WTC11 (cell line): ENCODE results near the gene KLF7. TPM values are rescaled to one million over a fixed set of nuclear protein-coding genes. Genes with fewer than 3 reads are reported as not detected.

Source experiments
- ATAC-seq: fragments of 200-7000 bp; cut with Tn5 transposase; 2 replicates; pipeline ENCODE4 v1.10.0; 2021; ENCODE audit warnings: mild to moderate bottlenecking, moderate library complexity
- CTCF ChIA-PET: fragments of 300-600 bp; sonication (Branson Sonifier 250); formaldehyde crosslinking; loops from one replicate; lab custom pipeline; 2021; ENCODE audit warnings: antibody characterized with exemption; lab: Charles Lee
- POLR2A ChIA-PET: fragments of 350-600 bp; sonication (Branson Sonifier 250); formaldehyde crosslinking; loops from one replicate; lab custom pipeline; 2021; ENCODE audit warnings: antibody characterized with exemption; lab: Charles Lee
- DNase-seq: peaks from one replicate; pipeline ENCODE4 v3.0.0; 2021; ENCODE audit warnings: low spot score
- H3K27ac Mint-ChIP-seq: 2 replicates; pipeline ENCODE4 v1.8.0; 2021; ENCODE audit warnings: mixed read lengths
- H3K27me3 Mint-ChIP-seq: 2 replicates; pipeline ENCODE4 v1.8.0; 2021; ENCODE audit warnings: low read depth, mild to moderate bottlenecking, moderate library complexity, mixed read lengths
- H3K36me3 Mint-ChIP-seq: 2 replicates; pipeline ENCODE4 v1.8.0; 2021; ENCODE audit warnings: mixed read lengths
- H3K4me1 Mint-ChIP-seq: 2 replicates; pipeline ENCODE4 v1.8.0; 2022; ENCODE audit warnings: mixed read lengths
- H3K4me3 Mint-ChIP-seq: 2 replicates; pipeline ENCODE4 v1.8.0; 2021; ENCODE audit warnings: mild to moderate bottlenecking, moderate library complexity, mixed read lengths
- H3K9me3 Mint-ChIP-seq: 2 replicates; pipeline ENCODE4 v1.8.0; 2021; ENCODE audit warnings: mixed read lengths
- ATF6 ChIP-seq: sonication (generic); formaldehyde crosslinking; IDR thresholded peaks from 2 replicates; pipeline ENCODE4 v1.8.1; 2023; ENCODE audit warnings: mild to moderate bottlenecking, missing genetic modification reagents
- CBFB ChIP-seq: sonication (generic); formaldehyde crosslinking; IDR thresholded peaks from 2 replicates; pipeline ENCODE4 v1.8.1; 2022; ENCODE audit warnings: mild to moderate bottlenecking, low read depth, missing genetic modification reagents
- EMX1 ChIP-seq: fragments of 250-450 bp; sonication (Bioruptor Pico); IDR thresholded peaks from 2 replicates; pipeline ENCODE4 v1.8.0; 2021; ENCODE audit warnings: mild to moderate bottlenecking
- ESRRA ChIP-seq: sonication (generic); formaldehyde crosslinking; IDR thresholded peaks from 2 replicates; pipeline ENCODE4 v1.8.1; 2022; ENCODE audit warnings: mild to moderate bottlenecking, missing genetic modification reagents, borderline replicate concordance
- GRHL2 ChIP-seq: fragments of 250-450 bp; sonication (Bioruptor Pico); IDR thresholded peaks from 2 replicates; pipeline ENCODE4 v1.8.0; 2022; ENCODE audit warnings: mild to moderate bottlenecking, moderate library complexity; ENCODE audit not compliant: insufficient replicate concordance, severe bottlenecking
- HMGA2 ChIP-seq: fragments of 250-450 bp; sonication (Bioruptor Pico); IDR thresholded peaks from 2 replicates; pipeline ENCODE4 v1.4.0; 2021; ENCODE audit warnings: mild to moderate bottlenecking, moderate library complexity
- MYBL2 ChIP-seq: sonication (generic); formaldehyde crosslinking; IDR thresholded peaks from 2 replicates; pipeline ENCODE4 v1.8.1; 2023; ENCODE audit warnings: mild to moderate bottlenecking, moderate library complexity, missing genetic modification reagents
- NFATC4 ChIP-seq: fragments of 250-450 bp; sonication (Bioruptor Pico); IDR thresholded peaks from 2 replicates; pipeline ENCODE4 v1.9.0; 2021; ENCODE audit warnings: mild to moderate bottlenecking
- OVOL2 ChIP-seq: fragments of 250-450 bp; sonication (Bioruptor Pico); IDR thresholded peaks from 2 replicates; pipeline ENCODE4 v1.9.0; 2021; ENCODE audit warnings: mild to moderate bottlenecking, borderline replicate concordance
- RORB ChIP-seq: fragments of 250-450 bp; sonication (Bioruptor Pico); IDR thresholded peaks from 2 replicates; pipeline ENCODE4 v1.9.0; 2021; ENCODE audit warnings: mild to moderate bottlenecking
- TCF7 ChIP-seq: sonication (generic); formaldehyde crosslinking; IDR thresholded peaks from 2 replicates; pipeline ENCODE4 v1.8.0; 2022; ENCODE audit warnings: mild to moderate bottlenecking, low read depth, missing genetic modification reagents, moderate library complexity
- TEAD4 ChIP-seq: sonication (generic); formaldehyde crosslinking; IDR thresholded peaks from 2 replicates; pipeline ENCODE4 v1.8.0; 2022; ENCODE audit warnings: mild to moderate bottlenecking, missing genetic modification reagents
- ZBTB21 ChIP-seq: sonication (generic); formaldehyde crosslinking; IDR thresholded peaks from 2 replicates; pipeline ENCODE4 v1.8.1; 2023; ENCODE audit warnings: mild to moderate bottlenecking, missing genetic modification reagents, borderline replicate concordance
- ZMAT4 ChIP-seq: fragments of 250-450 bp; sonication (Bioruptor Pico); IDR thresholded peaks from 2 replicates; pipeline ENCODE4 v1.9.0; 2021; ENCODE audit warnings: mild to moderate bottlenecking
- ZNF138 ChIP-seq: sonication (generic); formaldehyde crosslinking; conservative IDR thresholded peaks from 2 replicates; pipeline ENCODE4 v1.8.1; 2022; ENCODE audit warnings: mild to moderate bottlenecking, moderate library complexity, missing genetic modification reagents
- ZNF396 ChIP-seq: fragments of 250-450 bp; sonication (Bioruptor Pico); IDR thresholded peaks from 2 replicates; pipeline ENCODE4 v1.8.0; 2021; ENCODE audit warnings: mild to moderate bottlenecking, moderate library complexity, borderline replicate concordance
- ZNF423 ChIP-seq: fragments of 250-450 bp; sonication (Bioruptor Pico); IDR thresholded peaks from 2 replicates; pipeline ENCODE4 v2.1.2; 2022; ENCODE audit warnings: mild to moderate bottlenecking, moderate library complexity
- total RNA-seq: library from RNA; stranded (reverse); gene quantifications from 3 replicates; pipeline ENCODE4 v1.2.3, GENCODE V29; 2021
- TF ChIP-seq, protein P1 (sequence below): sonication (generic); formaldehyde crosslinking; IDR thresholded peaks from 2 replicates; pipeline ENCODE4 v1.8.1; 2023; ENCODE audit warnings: mild to moderate bottlenecking, missing genetic modification reagents
- TF ChIP-seq, protein P2 (sequence below): sonication (generic); formaldehyde crosslinking; IDR thresholded peaks from 2 replicates; pipeline ENCODE4 v1.8.1; 2023; ENCODE audit warnings: mild to moderate bottlenecking, missing genetic modification reagents, borderline replicate concordance
- TF ChIP-seq, protein P3 (sequence below): sonication (generic); formaldehyde crosslinking; IDR thresholded peaks from 2 replicates; pipeline ENCODE4 v1.8.1; 2022; ENCODE audit warnings: mild to moderate bottlenecking, moderate library complexity, missing genetic modification reagents

KLF7 gene
- total RNA-seq, 1 experiment from 2014 or later, result 25.4 TPM

DNA sequence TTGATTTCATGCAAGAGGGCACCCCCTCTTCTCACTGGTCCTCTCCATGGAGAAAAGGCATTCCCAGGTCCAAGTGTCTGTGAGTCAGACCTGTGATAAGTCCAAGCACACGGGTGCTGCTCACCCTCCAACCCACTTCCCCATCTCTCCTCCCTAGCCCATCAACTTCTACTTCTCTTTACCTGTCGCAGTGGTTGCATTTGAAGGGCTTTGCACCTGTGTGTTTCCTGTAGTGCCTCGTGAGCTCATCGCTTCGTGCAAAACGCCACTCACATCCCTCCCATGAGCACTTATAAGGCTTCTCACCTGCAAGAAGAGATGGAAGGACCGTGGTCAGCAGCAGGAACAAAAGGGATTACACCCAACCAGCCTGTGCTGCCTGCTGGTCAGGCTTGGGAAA, 77.5 kb downstream of the KLF7 start:
- TF ChIP-seq NFATC4 (CRISPR knock-in tag), result no peak
- no peak for TF ChIP-seq RORB
- TF ChIP-seq MYBL2 (CRISPR knock-in tag), result no peak
- TF ChIP-seq OVOL2 (CRISPR knock-in tag), result no peak
- no peak for TF ChIP-seq ZMAT4 (CRISPR knock-in tag)
- TF ChIP-seq ATF6, result no peak
- no peak for TF ChIP-seq ESRRA (CRISPR knock-in tag)
- TF ChIP-seq ZNF423, result no peak
- TF ChIP-seq, protein P1, sequence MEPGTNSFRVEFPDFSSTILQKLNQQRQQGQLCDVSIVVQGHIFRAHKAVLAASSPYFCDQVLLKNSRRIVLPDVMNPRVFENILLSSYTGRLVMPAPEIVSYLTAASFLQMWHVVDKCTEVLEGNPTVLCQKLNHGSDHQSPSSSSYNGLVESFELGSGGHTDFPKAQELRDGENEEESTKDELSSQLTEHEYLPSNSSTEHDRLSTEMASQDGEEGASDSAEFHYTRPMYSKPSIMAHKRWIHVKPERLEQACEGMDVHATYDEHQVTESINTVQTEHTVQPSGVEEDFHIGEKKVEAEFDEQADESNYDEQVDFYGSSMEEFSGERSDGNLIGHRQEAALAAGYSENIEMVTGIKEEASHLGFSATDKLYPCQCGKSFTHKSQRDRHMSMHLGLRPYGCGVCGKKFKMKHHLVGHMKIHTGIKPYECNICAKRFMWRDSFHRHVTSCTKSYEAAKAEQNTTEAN (CRISPR knock-in tag), result no peak
- TF ChIP-seq CBFB (CRISPR knock-in tag), result no peak
- no peak for TF ChIP-seq GRHL2 (CRISPR knock-in tag)
- TF ChIP-seq, protein P2, sequence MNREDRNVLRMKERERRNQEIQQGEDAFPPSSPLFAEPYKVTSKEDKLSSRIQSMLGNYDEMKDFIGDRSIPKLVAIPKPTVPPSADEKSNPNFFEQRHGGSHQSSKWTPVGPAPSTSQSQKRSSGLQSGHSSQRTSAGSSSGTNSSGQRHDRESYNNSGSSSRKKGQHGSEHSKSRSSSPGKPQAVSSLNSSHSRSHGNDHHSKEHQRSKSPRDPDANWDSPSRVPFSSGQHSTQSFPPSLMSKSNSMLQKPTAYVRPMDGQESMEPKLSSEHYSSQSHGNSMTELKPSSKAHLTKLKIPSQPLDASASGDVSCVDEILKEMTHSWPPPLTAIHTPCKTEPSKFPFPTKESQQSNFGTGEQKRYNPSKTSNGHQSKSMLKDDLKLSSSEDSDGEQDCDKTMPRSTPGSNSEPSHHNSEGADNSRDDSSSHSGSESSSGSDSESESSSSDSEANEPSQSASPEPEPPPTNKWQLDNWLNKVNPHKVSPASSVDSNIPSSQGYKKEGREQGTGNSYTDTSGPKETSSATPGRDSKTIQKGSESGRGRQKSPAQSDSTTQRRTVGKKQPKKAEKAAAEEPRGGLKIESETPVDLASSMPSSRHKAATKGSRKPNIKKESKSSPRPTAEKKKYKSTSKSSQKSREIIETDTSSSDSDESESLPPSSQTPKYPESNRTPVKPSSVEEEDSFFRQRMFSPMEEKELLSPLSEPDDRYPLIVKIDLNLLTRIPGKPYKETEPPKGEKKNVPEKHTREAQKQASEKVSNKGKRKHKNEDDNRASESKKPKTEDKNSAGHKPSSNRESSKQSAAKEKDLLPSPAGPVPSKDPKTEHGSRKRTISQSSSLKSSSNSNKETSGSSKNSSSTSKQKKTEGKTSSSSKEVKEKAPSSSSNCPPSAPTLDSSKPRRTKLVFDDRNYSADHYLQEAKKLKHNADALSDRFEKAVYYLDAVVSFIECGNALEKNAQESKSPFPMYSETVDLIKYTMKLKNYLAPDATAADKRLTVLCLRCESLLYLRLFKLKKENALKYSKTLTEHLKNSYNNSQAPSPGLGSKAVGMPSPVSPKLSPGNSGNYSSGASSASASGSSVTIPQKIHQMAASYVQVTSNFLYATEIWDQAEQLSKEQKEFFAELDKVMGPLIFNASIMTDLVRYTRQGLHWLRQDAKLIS, result no peak
- TF ChIP-seq TEAD4, result no peak
- no peak for TF ChIP-seq HMGA2
- no peak for TF ChIP-seq EMX1 (CRISPR knock-in tag)
- TF ChIP-seq TCF7 (CRISPR knock-in tag), result no peak
- no peak for TF ChIP-seq ZNF396 (CRISPR knock-in tag)
- no peak for TF ChIP-seq ZBTB21 (CRISPR knock-in tag)
- TF ChIP-seq, protein P3, sequence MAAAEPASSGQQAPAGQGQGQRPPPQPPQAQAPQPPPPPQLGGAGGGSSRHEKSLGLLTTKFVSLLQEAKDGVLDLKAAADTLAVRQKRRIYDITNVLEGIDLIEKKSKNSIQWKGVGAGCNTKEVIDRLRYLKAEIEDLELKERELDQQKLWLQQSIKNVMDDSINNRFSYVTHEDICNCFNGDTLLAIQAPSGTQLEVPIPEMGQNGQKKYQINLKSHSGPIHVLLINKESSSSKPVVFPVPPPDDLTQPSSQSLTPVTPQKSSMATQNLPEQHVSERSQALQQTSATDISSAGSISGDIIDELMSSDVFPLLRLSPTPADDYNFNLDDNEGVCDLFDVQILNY (CRISPR knock-in tag), result no peak
- TF ChIP-seq ZNF138, result no peak
- ChIA-PET CTCF (interaction anchor here (1.5 kb wide), 1 partner anchor 253 kb away, joined by 3 read pairs; no protein-coding TSS in a partner anchor), POLR2A (no interaction called here)
- Mint-ChIP-seq H3K36me3 (peaks cover 8% of the 10 kb centered on the region), H3K27me3 (no peaks in the 10 kb centered on the region), H3K4me1 (peaks cover 52% of the 10 kb centered on the region), H3K27ac (no peak overlapping the region), H3K4me3 (no peak overlapping the region), H3K9me3 (no peaks in the 10 kb centered on the region)
- no peak for DNase-seq
- no peak for ATAC-seq
